Cardiac muscle cell (in vitro differentiated cells and primary cell): ENCODE measurements around the gene PRELID3B. TPM values are rescaled to one million over a fixed set of nuclear protein-coding genes. Genes with fewer than 3 reads are reported as not detected.

Source experiments
- DNase-seq, 2 donors: peaks; one replicate each; pipeline versions ENCODE4 v3.0.0 to v3.0.0-alpha.2; 2010 to 2017; ENCODE audit warnings: low read depth in 1 of 2, low spot score in 1 of 2
- H3K27ac ChIP-seq: fragments of 200-600 bp; sonication (generic); 2 replicates; pipeline ENCODE4 v1.5.1; 2016
- H3K27me3 ChIP-seq: fragments of 200-600 bp; sonication (generic); 2 replicates; pipeline ENCODE4 v1.6.0; 2016; ENCODE audit warnings: control low read depth
- H3K36me3 ChIP-seq: fragments of 200-600 bp; sonication (generic); 2 replicates; pipeline ENCODE4 v1.5.1; 2016; ENCODE audit warnings: control low read depth
- H3K4me1 ChIP-seq: fragments of 200-600 bp; sonication (generic); 2 replicates; pipeline ENCODE4 v1.8.1; 2017; ENCODE audit warnings: low read depth, mild to moderate bottlenecking, mixed run types
- H3K4me3 ChIP-seq: fragments of 200-600 bp; sonication (generic); 2 replicates; pipeline ENCODE4 v1.5.1; 2016; ENCODE audit warnings: mild to moderate bottlenecking
- H3K9me3 ChIP-seq: fragments of 200-600 bp; sonication (generic); 2 replicates; pipeline ENCODE4 v1.5.1; 2017; ENCODE audit warnings: low read depth, mild to moderate bottlenecking, control low read depth
- CTCF ChIP-seq: IDR thresholded peaks from 2 replicates; pipeline ENCODE4 v1.5.1; 2012; ENCODE audit warnings: low read depth, mild to moderate bottlenecking, low read length
- polyA plus RNA-seq: library from polyadenylated mRNA; unstranded; fragments of >200 nt; fragmentation: Nextera tagmentation; extraction: Ambion mirVana; gene quantifications from 2 replicates; pipeline ENCODE4 v1.2.1, GENCODE V29; 2016
- total RNA-seq: library from RNA; depleted of rRNA; stranded (reverse); fragments of >200 nt; gene quantifications from 2 replicates; pipeline ENCODE4 v1.2.3, GENCODE V29; 2016

PRELID3B gene
- total and polyA plus RNA-seq, 2 experiments from 2014 or later = 30.0 to 40.9 TPM

GRCh38 chr20:59020938-59021551 lies 21.5 kb downstream of the PRELID3B start:
- H3K4me1 ChIP-seq = peaks cover 21% of the 10 kb centered on the region
- TF ChIP-seq CTCF = no peak
- H3K27me3 ChIP-seq = no peaks in the 10 kb centered on the region
- H3K9me3 ChIP-seq = no peaks in the 10 kb centered on the region
- peak; percentile 27 to 52 for DNase-seq
- H3K27ac ChIP-seq = peak overlapping the region; percentile 32
- no peak overlapping the region for H3K4me3 ChIP-seq
- peaks cover 18% of the 10 kb centered on the region for H3K36me3 ChIP-seq

- H3K9me3 ChIP-seq = no peaks in the 10 kb centered on the region
- no peak within 1 kb of the TSS for H3K4me3 ChIP-seq
- peaks cover 4% of the 10 kb centered on the region for H3K36me3 ChIP-seq
- no peaks in the 10 kb centered on the region for H3K27me3 ChIP-seq
- H3K27ac ChIP-seq = no peak within 1 kb of the TSS
- H3K4me1 ChIP-seq = peaks cover 36% of the 10 kb centered on the region
- no peak for TF ChIP-seq CTCF
- no peak for DNase-seq
Observed at GRCh38 chr20:59019217-59019616, 23.4 kb downstream of the PRELID3B start, which contains the start of gene TUBB1. TUBB1 (plus strand) TSS chr20:59019429; CDS start chr20:59019523, 94 bp downstream.

GRCh38 chr20:59018817-59019216 lies 23.8 kb downstream of the PRELID3B start:
- H3K4me1 ChIP-seq = peaks cover 36% of the 10 kb centered on the region
- H3K27ac ChIP-seq = no peak overlapping the region
- no peak overlapping the region for H3K4me3 ChIP-seq
- peaks cover 3% of the 10 kb centered on the region for H3K36me3 ChIP-seq
- TF ChIP-seq CTCF = no peak
- no peaks in the 10 kb centered on the region for H3K9me3 ChIP-seq
- H3K27me3 ChIP-seq = no peaks in the 10 kb centered on the region
- DNase-seq = no peak

GRCh38 chr20:59017493-59018231 lies 24.9 kb downstream of the PRELID3B start:
- H3K4me1 ChIP-seq = peaks cover 36% of the 10 kb centered on the region
- H3K27me3 ChIP-seq = no peaks in the 10 kb centered on the region
- H3K9me3 ChIP-seq = no peaks in the 10 kb centered on the region
- H3K27ac ChIP-seq = no peak overlapping the region
- no peak overlapping the region for H3K4me3 ChIP-seq
- H3K36me3 ChIP-seq = no peaks in the 10 kb centered on the region
- no peak for TF ChIP-seq CTCF
- DNase-seq = no peak

DNA sequence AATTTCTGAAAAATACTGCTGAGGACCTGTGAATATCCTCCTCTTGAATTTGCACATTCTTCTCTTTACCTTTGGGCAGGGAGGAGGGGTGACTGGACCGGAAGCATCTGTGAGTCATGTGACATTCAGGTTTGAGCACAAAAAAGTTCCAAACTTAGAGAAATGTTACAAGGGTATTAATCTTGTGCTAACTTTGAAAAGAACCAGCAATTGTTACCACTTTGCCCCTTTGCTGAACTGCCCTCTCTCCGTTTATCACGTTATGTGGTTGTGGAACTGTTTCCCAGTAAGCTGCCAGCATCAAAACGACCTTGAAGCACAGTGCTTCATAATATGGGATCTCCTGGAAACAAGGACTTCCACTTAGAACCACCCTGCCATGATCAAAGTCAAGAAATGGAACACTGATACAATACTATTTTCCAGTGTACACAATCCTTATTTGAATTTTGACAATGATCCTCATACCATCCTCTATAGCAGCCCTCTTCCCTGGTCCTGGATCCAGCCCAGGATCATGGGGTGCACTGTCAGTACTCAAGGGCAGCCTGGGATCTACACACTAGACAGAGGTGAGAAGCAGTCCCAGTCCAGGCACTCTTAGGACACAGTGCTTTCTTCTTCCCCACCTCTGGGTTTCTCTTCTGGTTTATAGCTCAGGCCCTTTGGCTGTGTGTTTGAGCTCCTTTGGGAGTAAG lies 25.6 kb downstream of the PRELID3B start:
- Histone ChIP-seq H3K27ac (no peak overlapping the region), H3K36me3 (no peaks in the 10 kb centered on the region), H3K27me3 (no peaks in the 10 kb centered on the region), H3K4me1 (peaks cover 36% of the 10 kb centered on the region), H3K9me3 (no peaks in the 10 kb centered on the region), H3K4me3 (no peak overlapping the region)
- no peak for TF ChIP-seq CTCF
- peak in 1 of 2 donors; percentile 11 for DNase-seq
